ENCODE results near the gene APLF.

DNA sequence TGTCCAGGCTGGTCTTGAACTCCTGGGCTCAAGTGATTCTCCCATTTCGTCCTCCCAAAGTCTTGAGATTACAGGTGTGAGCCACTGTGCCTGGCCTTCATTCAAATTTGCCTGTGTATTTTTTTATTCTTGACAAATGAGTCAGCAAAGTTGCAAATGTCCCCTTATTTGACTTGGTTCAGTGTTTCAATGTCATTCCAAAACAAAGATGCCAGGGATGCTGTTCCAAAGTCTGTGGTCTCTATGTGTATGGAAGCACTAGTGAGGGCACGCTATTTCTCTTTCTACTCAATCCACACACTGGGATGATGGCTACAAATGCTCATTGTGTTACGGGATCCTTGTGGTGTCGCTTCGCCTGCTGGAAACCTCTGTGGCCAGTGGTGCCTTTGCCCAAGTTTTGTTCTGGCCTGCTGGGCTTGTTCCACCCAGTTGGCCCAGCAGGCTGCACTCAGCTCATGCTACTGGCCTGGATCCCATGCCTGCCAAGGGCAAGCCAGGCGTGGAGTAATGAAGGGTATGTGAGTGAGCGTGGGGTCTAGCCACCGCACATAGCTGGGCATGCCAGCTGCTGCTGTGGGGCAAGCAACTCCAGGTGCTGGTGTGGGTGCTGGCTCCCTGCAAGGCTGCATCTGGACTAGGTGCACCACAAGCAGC lies 35.9 kb upstream of the APLF start:
- TF ChIP-seq, protein P1, sequence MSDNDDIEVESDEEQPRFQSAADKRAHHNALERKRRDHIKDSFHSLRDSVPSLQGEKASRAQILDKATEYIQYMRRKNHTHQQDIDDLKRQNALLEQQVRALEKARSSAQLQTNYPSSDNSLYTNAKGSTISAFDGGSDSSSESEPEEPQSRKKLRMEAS (IDR thresholded peaks at IDR 0.05; ENCODE audit: low read depth, low read length) = no peak
- TF ChIP-seq TAF1 (IDR thresholded peaks at IDR 0.05; ENCODE audit: borderline replicate concordance, low read depth, low read length) = no peak
- TF ChIP-seq TCF7 (IDR thresholded peaks at IDR 0.05; ENCODE audit: borderline replicate concordance) = no peak
- no peak for TF ChIP-seq EZH2 (IDR thresholded peaks at IDR 0.05; ENCODE audit: borderline replicate concordance, control insufficient read depth, low read depth, low read length)
- no peak for TF ChIP-seq CREM (IDR thresholded peaks at IDR 0.05; ENCODE audit: low read depth)
- TF ChIP-seq FOS (IDR thresholded peaks at IDR 0.05; ENCODE audit: borderline replicate concordance, extremely low read depth, insufficient read length) = no peak
- TF ChIP-seq POLR2AphosphoS5 (IDR thresholded peaks at IDR 0.05; ENCODE audit: low read length) = no peak
- no peak for TF ChIP-seq BMI1 (IDR thresholded peaks at IDR 0.05; ENCODE audit: borderline replicate concordance)
- TF ChIP-seq POLR2A (IDR thresholded peaks at IDR 0.05; ENCODE audit: low read depth, low read length) = no peak
- no peak for TF ChIP-seq ZZZ3 (IDR thresholded peaks at IDR 0.05; ENCODE audit: control insufficient read depth, insufficient read length, low read depth)
- no peak for TF ChIP-seq CTCF (IDR thresholded peaks at IDR 0.05 in 2 of 3, conservative IDR thresholded peaks at IDR 0.05 in 1 of 3; ENCODE audit: control insufficient read depth in 2 of 3, extremely low read depth in 1 of 3, insufficient read depth in 1 of 3, low read depth in 3 of 3, low read length in 3 of 3)
- no peak for TF ChIP-seq GATAD2B (conservative IDR thresholded peaks at IDR 0.05; ENCODE audit: low read depth)
- no peak for TF ChIP-seq EGR1 (IDR thresholded peaks at IDR 0.05; ENCODE audit: borderline replicate concordance in 1 of 2, low read depth in 2 of 2, low read length in 2 of 2)
- TF ChIP-seq, protein P2, sequence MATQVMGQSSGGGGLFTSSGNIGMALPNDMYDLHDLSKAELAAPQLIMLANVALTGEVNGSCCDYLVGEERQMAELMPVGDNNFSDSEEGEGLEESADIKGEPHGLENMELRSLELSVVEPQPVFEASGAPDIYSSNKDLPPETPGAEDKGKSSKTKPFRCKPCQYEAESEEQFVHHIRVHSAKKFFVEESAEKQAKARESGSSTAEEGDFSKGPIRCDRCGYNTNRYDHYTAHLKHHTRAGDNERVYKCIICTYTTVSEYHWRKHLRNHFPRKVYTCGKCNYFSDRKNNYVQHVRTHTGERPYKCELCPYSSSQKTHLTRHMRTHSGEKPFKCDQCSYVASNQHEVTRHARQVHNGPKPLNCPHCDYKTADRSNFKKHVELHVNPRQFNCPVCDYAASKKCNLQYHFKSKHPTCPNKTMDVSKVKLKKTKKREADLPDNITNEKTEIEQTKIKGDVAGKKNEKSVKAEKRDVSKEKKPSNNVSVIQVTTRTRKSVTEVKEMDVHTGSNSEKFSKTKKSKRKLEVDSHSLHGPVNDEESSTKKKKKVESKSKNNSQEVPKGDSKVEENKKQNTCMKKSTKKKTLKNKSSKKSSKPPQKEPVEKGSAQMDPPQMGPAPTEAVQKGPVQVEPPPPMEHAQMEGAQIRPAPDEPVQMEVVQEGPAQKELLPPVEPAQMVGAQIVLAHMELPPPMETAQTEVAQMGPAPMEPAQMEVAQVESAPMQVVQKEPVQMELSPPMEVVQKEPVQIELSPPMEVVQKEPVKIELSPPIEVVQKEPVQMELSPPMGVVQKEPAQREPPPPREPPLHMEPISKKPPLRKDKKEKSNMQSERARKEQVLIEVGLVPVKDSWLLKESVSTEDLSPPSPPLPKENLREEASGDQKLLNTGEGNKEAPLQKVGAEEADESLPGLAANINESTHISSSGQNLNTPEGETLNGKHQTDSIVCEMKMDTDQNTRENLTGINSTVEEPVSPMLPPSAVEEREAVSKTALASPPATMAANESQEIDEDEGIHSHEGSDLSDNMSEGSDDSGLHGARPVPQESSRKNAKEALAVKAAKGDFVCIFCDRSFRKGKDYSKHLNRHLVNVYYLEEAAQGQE (IDR thresholded peaks at IDR 0.05; ENCODE audit: low read depth, low read length) = no peak

All from GM12878 (cell line).